Measurements from ENCODE around the gene OSGIN1.

DNA sequence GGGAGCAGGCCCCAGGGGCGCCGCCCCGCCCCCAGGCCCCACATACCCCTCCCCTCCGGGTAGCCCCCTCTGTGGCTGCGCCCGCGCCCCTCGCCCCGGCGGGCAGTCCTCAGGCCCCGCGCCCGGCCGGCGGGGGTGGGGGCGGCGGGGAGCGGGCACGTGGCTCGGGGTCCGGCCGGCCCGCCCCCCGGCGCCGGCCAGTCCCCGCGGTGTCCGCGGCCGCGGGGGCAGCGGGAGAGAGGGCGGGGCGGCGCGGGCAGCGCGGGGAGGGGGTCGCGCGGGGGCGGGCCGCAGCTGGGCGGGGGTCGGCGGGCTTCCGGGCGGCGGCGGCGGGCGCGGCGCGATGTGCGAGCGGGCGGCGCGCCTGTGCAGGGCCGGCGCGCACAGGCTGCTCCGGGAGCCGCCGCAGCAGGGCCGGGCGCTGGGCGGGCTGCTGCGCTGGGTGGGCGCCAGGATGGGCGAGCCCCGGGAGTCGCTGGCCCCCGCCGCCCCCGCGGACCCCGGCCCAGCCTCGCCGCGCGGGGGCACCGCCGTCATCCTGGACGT lies 15.3 kb downstream of the OSGIN1 start:
- TF ChIP-seq, protein P1, sequence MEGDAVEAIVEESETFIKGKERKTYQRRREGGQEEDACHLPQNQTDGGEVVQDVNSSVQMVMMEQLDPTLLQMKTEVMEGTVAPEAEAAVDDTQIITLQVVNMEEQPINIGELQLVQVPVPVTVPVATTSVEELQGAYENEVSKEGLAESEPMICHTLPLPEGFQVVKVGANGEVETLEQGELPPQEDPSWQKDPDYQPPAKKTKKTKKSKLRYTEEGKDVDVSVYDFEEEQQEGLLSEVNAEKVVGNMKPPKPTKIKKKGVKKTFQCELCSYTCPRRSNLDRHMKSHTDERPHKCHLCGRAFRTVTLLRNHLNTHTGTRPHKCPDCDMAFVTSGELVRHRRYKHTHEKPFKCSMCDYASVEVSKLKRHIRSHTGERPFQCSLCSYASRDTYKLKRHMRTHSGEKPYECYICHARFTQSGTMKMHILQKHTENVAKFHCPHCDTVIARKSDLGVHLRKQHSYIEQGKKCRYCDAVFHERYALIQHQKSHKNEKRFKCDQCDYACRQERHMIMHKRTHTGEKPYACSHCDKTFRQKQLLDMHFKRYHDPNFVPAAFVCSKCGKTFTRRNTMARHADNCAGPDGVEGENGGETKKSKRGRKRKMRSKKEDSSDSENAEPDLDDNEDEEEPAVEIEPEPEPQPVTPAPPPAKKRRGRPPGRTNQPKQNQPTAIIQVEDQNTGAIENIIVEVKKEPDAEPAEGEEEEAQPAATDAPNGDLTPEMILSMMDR (IDR thresholded peaks at IDR 0.05) = no peak
- TF ChIP-seq POLR2A (IDR thresholded peaks at IDR 0.05) = no peak

Data from body of pancreas (tissue), 4 donors.